Activated naive CD8-positive, alpha-beta T cell treated with anti-CD3 and anti-CD28 coated beads, Interleukin-2, amount 50 U/mL, for 24 hours (primary cell): ENCODE measurements around the gene SMIM32.
A peak's percentile ranks its signal among the peaks of the same experiment; 100 is the strongest.

ENCODE experiments used
- ATAC-seq: fragments of 150-1000 bp; cut with Tn5 transposase; one replicate; pipeline ENCODE4 v1.10.0; 2021
- DNase-seq: peaks from one replicate; pipeline ENCODE4 v3.0.0; 2021
- H3K27ac Mint-ChIP-seq: one replicate; pipeline ENCODE4 v1.8.0; 2021; ENCODE audit warnings: mild to moderate bottlenecking, mixed read lengths
- H3K27me3 Mint-ChIP-seq: one replicate; pipeline ENCODE4 v1.8.0; 2021; ENCODE audit warnings: mixed read lengths
- H3K36me3 Mint-ChIP-seq: one replicate; pipeline ENCODE4 v1.8.0; 2021; ENCODE audit warnings: low read depth, mixed read lengths
- H3K4me1 Mint-ChIP-seq: one replicate; pipeline ENCODE4 v1.8.0; 2021; ENCODE audit warnings: mixed read lengths
- H3K4me3 Mint-ChIP-seq: one replicate; pipeline ENCODE4 v1.8.0; 2021; ENCODE audit warnings: mild to moderate bottlenecking, moderate library complexity, mixed read lengths
- H3K9me3 Mint-ChIP-seq: one replicate; pipeline ENCODE4 v1.8.0; 2021; ENCODE audit warnings: mixed read lengths

Gene SMIM32

DNA sequence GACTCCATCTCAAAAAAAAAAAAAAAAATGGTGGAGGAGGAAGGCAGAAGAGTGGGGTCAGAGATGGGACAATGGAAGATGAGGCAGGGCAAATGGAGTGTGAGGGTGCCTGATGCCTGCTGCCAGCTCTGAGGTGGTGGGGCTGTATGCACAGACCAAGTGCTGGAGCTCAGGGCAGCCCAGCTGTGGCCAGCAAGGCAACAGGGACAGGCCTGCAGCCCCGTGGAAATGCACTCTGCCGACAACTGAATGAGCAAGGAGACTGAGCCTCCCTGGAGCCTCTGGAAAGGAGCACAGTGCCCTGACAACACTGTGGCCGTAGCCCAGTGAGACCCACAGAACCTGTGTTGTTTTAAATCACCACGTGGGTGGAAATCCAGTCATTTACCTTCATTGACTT is 22.9 kb upstream of the SMIM32 start:
- peaks cover 5% of the 10 kb centered on the region for H3K9me3 Mint-ChIP-seq
- ATAC-seq (no peak), DNase-seq (no peak)
- H3K4me1 Mint-ChIP-seq = no peaks in the 10 kb centered on the region
- no peaks in the 10 kb centered on the region for H3K36me3 Mint-ChIP-seq
- no peak overlapping the region for H3K27ac Mint-ChIP-seq
- no peak overlapping the region for H3K4me3 Mint-ChIP-seq
- H3K27me3 Mint-ChIP-seq = peaks cover 5% of the 10 kb centered on the region

DNA sequence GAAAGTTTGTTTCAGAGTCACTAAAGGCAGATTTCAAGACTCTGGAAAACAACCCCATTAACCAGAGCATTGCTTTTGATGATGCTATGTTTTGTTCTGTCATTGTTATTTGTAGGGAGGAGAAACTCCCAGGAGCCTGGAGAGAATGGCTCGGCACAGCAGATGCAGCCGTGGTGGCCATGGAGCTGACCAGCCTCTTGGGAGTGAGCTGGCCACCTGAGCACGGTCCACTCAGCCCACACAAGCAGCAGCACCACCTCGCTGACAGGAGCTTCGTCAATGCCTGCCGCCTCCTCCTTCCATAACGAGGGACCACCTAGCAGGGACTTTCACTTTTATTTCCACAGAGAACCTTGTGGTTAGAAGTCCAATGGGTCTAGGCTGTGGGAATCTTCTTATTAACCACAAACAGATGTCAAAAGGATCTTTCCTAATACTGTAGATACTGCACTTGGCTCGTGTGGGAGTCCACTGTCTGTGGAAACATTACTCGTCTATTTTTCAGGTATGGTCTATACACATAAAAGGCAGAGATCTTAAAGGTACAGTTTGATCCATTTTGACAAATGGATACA is 21.0 kb upstream of the SMIM32 start:
- H3K27ac Mint-ChIP-seq = no peak overlapping the region
- no peak for ATAC-seq
- H3K36me3 Mint-ChIP-seq = no peaks in the 10 kb centered on the region
- no peaks in the 10 kb centered on the region for H3K4me1 Mint-ChIP-seq
- peaks cover 6% of the 10 kb centered on the region for H3K27me3 Mint-ChIP-seq
- no peak overlapping the region for H3K4me3 Mint-ChIP-seq
- no peaks in the 10 kb centered on the region for H3K9me3 Mint-ChIP-seq
- no peak for DNase-seq

DNA sequence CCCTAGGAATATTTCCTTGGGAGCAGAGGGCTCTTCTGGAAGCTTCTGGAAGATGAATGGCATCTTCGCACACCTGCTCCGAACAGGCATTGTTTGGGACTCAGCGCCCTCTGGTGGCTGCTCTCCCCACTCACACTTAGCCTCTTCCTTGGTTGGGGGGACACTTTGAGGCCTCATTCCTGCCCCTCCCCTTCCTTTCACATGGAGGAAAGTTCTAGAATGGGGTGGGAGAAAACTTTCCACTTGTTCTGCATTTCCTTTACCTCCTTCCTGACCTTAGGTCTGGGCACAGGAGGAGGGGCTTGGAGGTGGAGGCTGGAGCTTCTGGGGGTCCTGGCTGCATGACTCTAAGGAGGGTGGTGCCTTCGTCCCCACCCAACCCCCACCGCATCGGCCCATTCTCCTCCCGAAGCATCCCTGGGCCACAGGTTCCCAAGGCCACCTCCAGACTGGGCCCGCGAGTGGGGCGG is 19.3 kb upstream of the SMIM32 start:
- ATAC-seq (no peak), DNase-seq (peak; percentile 53)
- H3K27me3 Mint-ChIP-seq = peaks cover 7% of the 10 kb centered on the region
- H3K9me3 Mint-ChIP-seq = no peaks in the 10 kb centered on the region
- no peaks in the 10 kb centered on the region for H3K36me3 Mint-ChIP-seq
- H3K27ac Mint-ChIP-seq = no peak overlapping the region
- no peak overlapping the region for H3K4me3 Mint-ChIP-seq
- no peaks in the 10 kb centered on the region for H3K4me1 Mint-ChIP-seq

DNA sequence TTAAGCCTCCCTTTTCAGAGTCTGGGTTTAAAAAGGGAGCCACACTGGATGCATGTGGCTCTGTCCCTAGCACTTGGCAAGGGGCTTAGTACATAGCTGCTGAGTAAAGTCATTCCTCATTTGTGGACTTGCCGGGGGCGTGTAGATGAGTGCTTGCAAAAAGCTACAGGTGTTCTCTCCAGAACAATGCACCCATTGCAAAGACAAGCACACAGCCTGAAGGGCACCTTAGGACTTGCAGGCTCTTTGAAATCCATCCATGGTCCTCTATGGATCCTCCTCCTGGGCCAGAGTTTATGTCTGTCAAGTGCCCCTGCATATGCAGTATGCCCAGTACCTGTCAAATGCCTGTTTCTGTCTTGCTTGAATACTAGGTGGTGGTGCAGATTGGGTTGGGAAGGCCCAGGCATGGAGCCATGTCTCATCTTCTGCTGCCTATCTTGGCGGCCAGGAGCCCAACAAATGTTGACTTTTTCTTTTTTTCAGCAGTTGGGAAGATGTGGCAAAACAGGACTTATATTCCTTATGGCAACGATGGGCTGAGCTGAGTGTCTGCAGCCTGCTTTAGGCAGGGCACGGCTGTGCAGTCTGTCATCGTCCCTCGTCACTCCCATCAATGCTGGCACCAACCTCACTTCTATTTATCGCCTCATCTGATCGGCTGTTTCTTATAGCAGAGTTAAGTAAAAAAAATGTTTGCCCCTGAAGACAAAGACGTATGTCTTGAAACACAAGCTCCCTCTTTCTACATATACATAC is 18.5 kb upstream of the SMIM32 start:
- DNase-seq (no peak), ATAC-seq (no peak)
- Mint-ChIP-seq H3K4me3 (no peak overlapping the region), H3K9me3 (no peaks in the 10 kb centered on the region), H3K4me1 (no peaks in the 10 kb centered on the region), H3K27me3 (peaks cover 7% of the 10 kb centered on the region), H3K27ac (no peak overlapping the region), H3K36me3 (no peaks in the 10 kb centered on the region)

DNA sequence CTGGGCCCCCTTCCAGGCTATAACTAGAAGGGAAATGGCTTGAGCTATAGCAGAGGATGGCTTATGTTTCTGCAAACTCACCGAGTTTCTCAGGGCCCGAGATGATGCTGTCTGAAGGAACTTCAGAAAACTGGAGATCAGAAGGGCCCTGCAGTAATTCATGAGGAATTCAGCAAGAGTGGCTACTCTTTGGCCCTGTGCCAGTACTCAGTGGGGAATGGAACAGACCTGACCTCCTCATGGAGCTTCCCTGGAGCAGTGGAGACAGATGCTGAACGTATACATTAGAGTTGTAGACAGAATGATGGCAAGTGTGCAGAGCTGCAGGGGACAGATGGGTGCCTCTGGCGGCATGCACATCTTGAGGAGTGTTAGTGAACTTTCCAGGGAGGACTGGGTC is 17.3 kb upstream of the SMIM32 start:
- DNase-seq = no peak
- no peaks in the 10 kb centered on the region for H3K9me3 Mint-ChIP-seq

DNA sequence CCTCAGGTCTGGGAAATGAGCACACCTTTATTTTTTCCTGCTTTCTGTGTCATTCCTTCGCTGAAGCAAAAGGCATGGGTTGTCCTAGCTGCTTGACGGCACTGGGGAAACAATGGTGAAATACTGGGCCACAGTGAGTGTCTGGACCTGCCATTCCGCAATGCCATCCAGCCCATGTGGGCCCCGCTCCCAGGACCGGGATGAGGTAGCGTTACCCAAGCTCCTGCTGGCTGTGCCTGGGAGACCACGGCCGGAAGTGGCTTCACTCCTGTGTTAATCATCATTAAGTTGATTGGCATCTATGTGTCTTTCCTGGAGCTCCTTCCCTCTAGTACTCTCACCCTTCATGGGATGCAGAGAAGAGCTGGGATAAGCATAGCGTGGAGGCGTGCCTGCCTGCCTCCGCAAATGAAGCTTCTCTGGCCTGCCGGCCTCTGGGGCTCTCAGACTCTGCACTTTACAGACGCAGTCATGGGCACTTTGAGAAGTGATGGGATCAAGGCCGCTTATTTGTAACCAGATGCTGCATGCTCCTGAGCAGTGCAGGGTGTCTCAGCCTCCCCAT is 16.5 kb upstream of the SMIM32 start:
- H3K36me3 Mint-ChIP-seq = no peaks in the 10 kb centered on the region
- H3K27me3 Mint-ChIP-seq = peaks cover 7% of the 10 kb centered on the region
- no peaks in the 10 kb centered on the region for H3K4me1 Mint-ChIP-seq
- no peak overlapping the region for H3K27ac Mint-ChIP-seq
- no peak for DNase-seq
- H3K9me3 Mint-ChIP-seq = no peaks in the 10 kb centered on the region
- H3K4me3 Mint-ChIP-seq = no peak overlapping the region
- no peak for ATAC-seq

More for the DNA sequence above, 17.3 kb upstream of the SMIM32 start:
- Mint-ChIP-seq H3K36me3 (no peaks in the 10 kb centered on the region), H3K27me3 (peaks cover 7% of the 10 kb centered on the region), H3K4me3 (no peak overlapping the region), H3K4me1 (no peaks in the 10 kb centered on the region), H3K27ac (no peak overlapping the region)
- ATAC-seq = no peak

DNA sequence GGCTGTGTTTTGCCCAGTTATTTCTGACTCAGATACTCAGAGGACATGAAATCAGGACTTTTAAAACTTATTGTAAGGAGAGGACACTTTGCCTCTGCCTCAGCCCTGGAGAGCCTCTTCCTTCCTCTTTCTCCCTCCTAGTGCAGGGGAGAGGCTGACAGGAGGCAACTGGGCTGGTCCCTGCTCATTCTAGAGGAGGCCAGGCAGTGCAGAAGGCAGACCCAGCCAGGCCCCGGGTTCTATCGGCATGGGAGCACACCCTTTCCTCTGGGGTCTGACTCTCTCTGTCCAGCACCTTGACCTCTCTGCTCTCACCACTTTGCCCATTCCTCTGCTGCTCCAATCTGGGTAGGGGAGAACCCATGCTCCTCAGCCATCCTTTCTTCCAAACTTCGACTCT is 16.0 kb upstream of the SMIM32 start:
- Mint-ChIP-seq H3K27ac (no peak overlapping the region), H3K4me3 (no peak overlapping the region), H3K9me3 (no peaks in the 10 kb centered on the region), H3K4me1 (no peaks in the 10 kb centered on the region), H3K27me3 (peaks cover 10% of the 10 kb centered on the region), H3K36me3 (no peaks in the 10 kb centered on the region)
- no peak for ATAC-seq
- no peak for DNase-seq

DNA sequence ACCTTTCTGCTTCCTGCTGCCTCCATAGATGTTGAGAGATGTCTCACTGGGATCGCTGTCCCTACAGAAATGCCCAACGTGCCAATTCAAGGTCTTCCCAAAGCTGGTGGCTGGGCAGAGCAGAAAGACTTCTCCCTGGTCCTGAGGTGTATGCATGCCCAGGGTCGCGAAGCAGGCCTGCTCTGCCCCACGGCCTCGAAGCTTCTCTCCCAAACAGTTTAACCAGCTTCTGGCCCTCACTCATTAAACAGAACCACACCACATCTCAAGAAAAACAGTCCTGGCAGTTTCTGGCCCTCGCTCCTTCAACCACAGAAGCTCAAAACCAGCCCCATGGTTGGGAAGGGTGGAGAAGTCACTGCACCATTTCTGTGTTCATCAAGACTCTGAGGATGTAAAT is 14.7 kb upstream of the SMIM32 start:
- ATAC-seq (no peak), DNase-seq (no peak)
- Mint-ChIP-seq H3K4me1 (no peaks in the 10 kb centered on the region), H3K9me3 (no peaks in the 10 kb centered on the region), H3K27ac (no peak overlapping the region), H3K4me3 (no peak overlapping the region), H3K36me3 (no peaks in the 10 kb centered on the region), H3K27me3 (peaks cover 14% of the 10 kb centered on the region)

DNA sequence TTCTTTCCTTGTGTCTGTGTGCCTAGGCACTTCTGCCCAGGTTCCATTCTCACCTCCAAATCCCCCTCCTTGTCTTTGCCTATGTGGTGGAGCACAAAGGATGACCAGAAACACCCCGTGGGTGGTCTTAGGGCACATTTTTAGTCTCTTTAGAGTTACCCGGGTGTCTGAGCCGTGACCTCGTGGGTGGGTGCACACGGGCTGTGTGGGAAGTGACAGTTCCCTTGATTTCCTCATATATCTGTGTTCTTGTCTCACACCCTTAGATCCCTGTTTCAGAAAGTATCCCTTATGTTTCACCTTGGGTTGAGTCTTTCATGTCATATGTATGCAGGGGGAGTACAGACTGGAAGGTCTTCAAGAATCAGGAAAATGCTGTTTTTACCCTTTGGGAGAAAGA is 13.4 kb upstream of the SMIM32 start:
- H3K27me3 Mint-ChIP-seq = peaks cover 15% of the 10 kb centered on the region
- ATAC-seq = no peak

DNA sequence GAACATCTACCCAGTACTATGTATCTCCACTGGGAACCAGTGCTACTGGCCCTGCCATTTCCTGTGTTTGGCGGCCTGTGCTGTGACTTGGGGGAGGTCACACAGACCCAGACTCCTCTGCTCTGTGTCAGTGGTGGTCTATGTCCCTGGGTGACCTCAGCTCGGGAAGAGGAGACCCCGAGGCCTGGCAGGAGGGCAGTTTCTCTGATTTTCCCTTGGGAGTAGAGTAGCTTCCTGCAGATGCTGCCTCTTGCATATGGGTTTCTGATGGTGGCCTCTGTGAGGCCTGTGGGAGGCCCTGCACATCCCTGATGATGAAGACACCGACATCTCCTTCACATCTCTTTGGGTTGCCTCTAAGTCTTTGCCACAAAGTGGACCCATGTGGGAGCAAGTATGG is 13.0 kb upstream of the SMIM32 start:
- DNase-seq = no peak
- peaks cover 13% of the 10 kb centered on the region for H3K27me3 Mint-ChIP-seq
- no peak overlapping the region for H3K4me3 Mint-ChIP-seq
- H3K9me3 Mint-ChIP-seq = no peaks in the 10 kb centered on the region
- no peaks in the 10 kb centered on the region for H3K36me3 Mint-ChIP-seq
- no peak overlapping the region for H3K27ac Mint-ChIP-seq
- no peak for ATAC-seq
- H3K4me1 Mint-ChIP-seq = no peaks in the 10 kb centered on the region

More for the DNA sequence above, 13.4 kb upstream of the SMIM32 start:
- Mint-ChIP-seq H3K4me1 (no peaks in the 10 kb centered on the region), H3K27ac (no peak overlapping the region), H3K36me3 (no peaks in the 10 kb centered on the region), H3K9me3 (no peaks in the 10 kb centered on the region), H3K4me3 (no peak overlapping the region)
- DNase-seq = no peak

DNA sequence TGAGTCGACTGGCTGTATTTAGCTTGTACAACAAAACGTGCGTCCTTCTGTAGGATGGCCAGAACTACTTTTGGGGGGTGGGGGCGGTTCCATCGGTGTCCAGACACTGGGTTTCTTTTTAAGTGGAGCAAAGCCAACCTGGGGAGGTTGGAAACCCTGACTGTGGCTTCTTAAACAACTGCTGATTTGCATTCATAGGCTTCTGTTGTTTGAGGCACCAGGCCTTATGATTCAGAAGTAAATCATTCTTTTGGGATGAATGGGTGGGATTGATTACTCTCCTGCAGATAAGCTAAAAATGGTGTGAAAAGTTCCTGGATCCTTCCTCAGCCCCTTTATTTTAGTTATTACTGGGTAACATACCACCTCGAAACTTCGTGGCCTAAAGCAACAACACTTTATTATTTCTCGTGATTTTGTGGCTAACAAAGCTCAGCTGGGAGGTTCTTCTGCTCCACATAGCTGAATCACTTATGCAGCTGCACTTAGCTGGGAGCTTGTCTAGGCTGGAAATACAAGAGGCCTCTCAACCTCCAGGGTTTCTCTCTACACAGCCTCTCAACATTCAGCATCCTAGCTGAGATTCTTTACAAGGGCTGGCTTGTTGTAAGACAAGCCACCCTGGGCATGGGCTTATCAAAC is 12.2 kb upstream of the SMIM32 start:
- no peak overlapping the region for H3K27ac Mint-ChIP-seq
- peaks cover 11% of the 10 kb centered on the region for H3K27me3 Mint-ChIP-seq
- H3K9me3 Mint-ChIP-seq = no peaks in the 10 kb centered on the region
- no peaks in the 10 kb centered on the region for H3K36me3 Mint-ChIP-seq
- ATAC-seq = no peak
- no peak for DNase-seq
- no peak overlapping the region for H3K4me3 Mint-ChIP-seq
- H3K4me1 Mint-ChIP-seq = no peaks in the 10 kb centered on the region

DNA sequence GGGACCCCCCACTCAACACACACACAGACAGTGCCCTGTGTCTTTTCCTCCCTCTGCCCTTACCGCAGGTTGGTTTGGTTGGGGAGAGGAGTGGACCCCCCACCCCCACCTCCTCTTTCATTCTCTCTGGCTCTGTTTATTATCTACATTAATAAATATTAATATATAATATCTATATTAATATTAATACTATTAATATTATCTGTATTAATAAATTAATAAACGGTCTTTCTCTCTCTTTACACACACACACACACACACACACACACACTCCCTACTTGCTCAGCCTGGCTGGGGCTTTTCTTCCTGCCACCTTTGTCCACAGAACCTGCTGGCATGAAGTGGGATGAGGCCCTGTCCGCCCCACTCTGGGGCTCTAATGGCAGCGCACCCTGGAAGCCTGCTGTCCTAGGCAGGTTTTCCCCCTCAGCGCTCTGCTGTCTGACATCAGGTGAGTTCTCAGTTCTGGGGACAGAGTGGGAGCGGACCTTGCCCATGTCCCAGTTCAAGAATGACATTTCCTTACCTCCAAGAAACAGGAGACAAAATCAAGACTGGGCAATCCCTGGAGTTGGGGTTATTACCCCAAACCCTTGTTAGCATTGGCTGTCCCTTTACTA is 10.5 kb upstream of the SMIM32 start:
- Mint-ChIP-seq H3K9me3 (no peaks in the 10 kb centered on the region), H3K27ac (no peak overlapping the region), H3K36me3 (no peaks in the 10 kb centered on the region), H3K4me3 (no peak overlapping the region), H3K27me3 (peaks cover 11% of the 10 kb centered on the region), H3K4me1 (no peaks in the 10 kb centered on the region)
- DNase-seq (no peak), ATAC-seq (no peak)

DNA sequence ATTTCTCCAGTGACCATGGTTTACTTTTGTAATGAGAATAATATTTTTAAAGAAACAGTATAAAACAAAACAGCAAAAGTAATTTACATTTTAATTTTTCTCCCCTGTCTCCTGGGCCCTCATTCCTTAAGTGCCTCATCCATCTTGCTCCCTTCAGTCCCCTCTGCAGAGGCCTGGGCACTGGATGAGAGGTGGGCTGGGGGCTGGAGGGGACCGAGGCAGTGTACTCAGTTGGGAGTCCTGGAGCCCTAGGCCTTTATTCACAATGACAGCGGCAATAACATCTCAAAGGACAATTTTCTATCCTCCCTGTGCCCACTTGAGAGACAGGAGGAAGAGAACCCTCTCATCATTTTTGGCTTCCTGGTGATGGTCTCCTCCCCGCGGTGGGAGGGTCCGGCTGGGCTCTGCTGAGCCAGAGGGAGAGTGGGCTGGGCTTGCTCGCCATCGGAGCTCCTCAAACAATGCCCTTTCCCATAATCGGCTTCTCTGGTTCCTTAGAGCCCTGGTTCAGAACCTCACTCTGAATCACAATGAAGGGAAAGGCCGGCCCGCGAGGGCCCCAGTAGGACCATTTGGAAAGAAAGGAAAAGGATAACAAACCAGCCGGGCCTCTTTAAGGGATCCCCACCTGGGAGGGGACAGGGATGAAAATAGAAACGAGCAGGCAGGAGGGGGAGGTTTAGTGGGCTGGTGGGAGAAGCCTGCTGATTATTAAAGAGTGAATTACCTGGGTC is 9.7 kb upstream of the SMIM32 start:
- Mint-ChIP-seq H3K4me3 (no peak overlapping the region), H3K27me3 (peaks cover 13% of the 10 kb centered on the region), H3K4me1 (no peaks in the 10 kb centered on the region), H3K36me3 (no peaks in the 10 kb centered on the region), H3K9me3 (no peaks in the 10 kb centered on the region), H3K27ac (no peak overlapping the region)
- no peak for DNase-seq
- no peak for ATAC-seq

DNA sequence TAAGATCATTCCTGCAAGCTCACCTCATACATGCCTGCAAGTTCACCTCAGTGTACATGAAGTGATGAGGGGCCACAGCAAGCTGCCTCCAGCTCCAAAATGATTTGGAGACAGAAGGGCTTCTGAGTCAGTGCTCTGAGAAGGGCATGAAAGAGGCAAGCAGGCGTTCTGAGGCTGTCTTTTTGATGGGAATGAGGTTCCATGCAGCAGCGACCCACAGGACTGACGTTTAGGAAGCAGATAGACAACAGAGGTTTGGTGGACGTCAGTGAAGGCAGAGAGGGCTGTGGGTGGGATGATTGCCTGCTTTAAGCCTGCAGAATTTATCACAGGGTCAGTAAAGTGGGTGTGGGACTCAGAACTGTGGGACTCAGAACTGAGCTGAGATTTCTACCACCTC is 8.9 kb upstream of the SMIM32 start:
- Mint-ChIP-seq H3K36me3 (no peaks in the 10 kb centered on the region), H3K4me3 (no peak overlapping the region), H3K27ac (no peak overlapping the region), H3K4me1 (no peaks in the 10 kb centered on the region), H3K9me3 (no peaks in the 10 kb centered on the region), H3K27me3 (peaks cover 17% of the 10 kb centered on the region)
- no peak for DNase-seq
- no peak for ATAC-seq
